ENCODE results near the gene PLD2.
A peak's percentile ranks its signal among the peaks of the same experiment; 100 is the strongest.

Gene PLD2

DNA sequence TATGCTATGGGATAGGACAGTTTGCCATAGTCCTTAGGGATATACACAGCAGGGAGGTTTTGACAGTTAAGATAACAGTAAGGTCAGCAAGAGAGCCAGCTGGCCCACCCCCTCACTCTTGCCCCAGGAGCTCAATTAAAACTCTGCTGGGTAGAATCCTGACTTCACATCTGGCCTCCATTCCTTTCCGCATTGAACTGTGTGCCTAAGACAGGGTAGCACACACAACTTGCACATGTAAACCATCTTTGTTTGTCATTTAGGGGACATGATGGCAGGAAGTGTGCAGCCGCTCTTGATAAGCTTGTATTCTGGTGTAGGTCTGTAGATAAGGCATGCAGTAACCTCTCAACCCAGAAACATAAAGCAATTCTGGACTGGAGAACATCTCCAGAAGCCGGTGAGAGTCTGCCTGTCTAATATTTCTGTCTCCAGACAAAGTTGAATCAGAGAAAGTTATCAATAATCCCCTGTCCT, 31.4 kb downstream of the PLD2 start:
- Histone ChIP-seq H3K27me3 (ENCODE audit: insufficient read depth, low read length) (no peaks in the 10 kb centered on the region), H3K9me3 (ENCODE audit: insufficient read depth, low read depth, low read length) (no peaks in the 10 kb centered on the region), H3K27ac (ENCODE audit: low read length) (no peak overlapping the region), H3K36me3 (ENCODE audit: insufficient read depth, low read depth, low read length) (peaks cover 7% of the 10 kb centered on the region; the same call in 1 of the 2 replicates), H3K9ac (ENCODE audit: low read depth, low read length) (no peak overlapping the region), H3K4me1 (ENCODE audit: insufficient read depth, low read length) (no peaks in the 10 kb centered on the region; the same call in 1 of the 2 replicates), H3K4me3 (ENCODE audit: low read length) (no peak overlapping the region)

DNA sequence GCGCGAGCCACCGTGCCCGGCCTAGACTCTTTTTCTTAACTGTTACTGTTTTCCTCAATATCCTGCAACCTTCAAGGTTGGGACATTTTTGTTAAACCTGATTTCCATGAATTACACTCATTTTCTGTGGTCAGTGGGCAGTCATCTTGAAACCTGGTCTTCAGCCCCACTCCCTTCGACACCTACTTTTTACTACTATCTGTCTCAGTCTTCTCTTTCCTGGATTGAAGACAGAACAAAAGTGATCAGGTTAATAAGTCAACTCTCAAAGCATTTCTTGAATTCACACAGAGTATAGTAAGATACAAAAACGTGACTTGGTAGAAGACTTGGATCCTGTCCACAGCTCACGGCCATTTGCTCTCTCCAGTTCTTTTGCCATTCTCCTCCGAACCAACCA, 32.3 kb downstream of the PLD2 start:
- Histone ChIP-seq H3K4me3 (ENCODE audit: low read length) (no peak overlapping the region), H3K4me1 (ENCODE audit: insufficient read depth, low read length) (no peaks in the 10 kb centered on the region; the same call in 1 of the 2 replicates), H3K27me3 (ENCODE audit: insufficient read depth, low read length) (no peaks in the 10 kb centered on the region), H3K36me3 (ENCODE audit: insufficient read depth, low read depth, low read length) (peaks cover 7% of the 10 kb centered on the region; the same call in 1 of the 2 replicates), H3K9me3 (ENCODE audit: insufficient read depth, low read depth, low read length) (no peaks in the 10 kb centered on the region), H3K27ac (ENCODE audit: low read length) (no peak overlapping the region), H3K9ac (ENCODE audit: low read depth, low read length) (no peak overlapping the region)

DNA sequence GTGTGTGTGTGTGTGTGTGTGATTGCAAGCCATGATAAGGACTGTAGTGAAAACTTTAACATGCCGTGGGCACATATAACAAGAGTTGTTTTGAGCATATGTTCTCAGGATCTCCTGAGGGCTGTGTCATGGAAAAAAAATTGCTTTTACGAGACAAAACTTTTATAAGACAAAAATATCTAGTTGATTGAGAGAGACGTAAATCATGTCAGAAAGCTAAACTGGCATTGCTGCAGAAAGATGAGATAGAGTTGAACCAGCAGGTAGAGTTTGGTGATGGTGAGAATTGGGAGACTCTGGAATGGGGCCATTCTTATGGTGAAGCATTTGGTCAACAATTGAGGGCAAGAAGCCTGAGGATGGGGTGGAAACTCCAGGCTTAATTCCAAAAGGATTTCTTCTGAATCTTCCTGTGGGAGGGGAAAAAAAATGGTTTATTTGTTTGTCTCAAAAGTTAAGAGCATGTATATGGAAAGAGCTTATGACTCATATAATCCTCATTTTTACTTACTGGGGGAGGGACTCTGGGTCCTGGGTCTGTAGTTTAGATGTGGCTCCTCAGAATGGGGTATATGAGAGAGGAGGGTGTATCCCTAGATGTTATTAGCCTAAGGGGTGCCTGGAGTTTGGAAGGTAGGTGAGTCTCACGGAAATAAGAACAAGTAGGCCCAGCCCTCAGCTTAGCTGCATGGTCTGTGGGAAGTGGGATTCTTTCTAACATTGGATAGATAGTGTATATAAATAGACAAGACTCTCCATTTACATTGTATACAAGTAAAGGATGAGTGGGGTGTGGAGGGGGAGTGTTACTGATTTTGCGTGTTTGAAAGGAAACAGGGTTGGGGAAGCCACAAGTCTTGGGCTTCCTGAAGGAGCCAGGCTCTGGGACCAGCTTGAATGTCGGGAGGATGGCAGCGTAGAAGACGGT, 33.3 kb downstream of the PLD2 start:
- Histone ChIP-seq H3K27me3 (ENCODE audit: insufficient read depth, low read length) (no peaks in the 10 kb centered on the region), H3K9ac (ENCODE audit: low read depth, low read length) (no peak overlapping the region), H3K27ac (ENCODE audit: low read length) (no peak overlapping the region), H3K4me1 (ENCODE audit: insufficient read depth, low read length) (no peaks in the 10 kb centered on the region), H3K9me3 (ENCODE audit: insufficient read depth, low read depth, low read length) (no peaks in the 10 kb centered on the region), H3K4me3 (ENCODE audit: low read length) (no peak overlapping the region), H3K36me3 (ENCODE audit: insufficient read depth, low read depth, low read length) (peaks cover 7% of the 10 kb centered on the region; the same call in 1 of the 2 replicates)

DNA sequence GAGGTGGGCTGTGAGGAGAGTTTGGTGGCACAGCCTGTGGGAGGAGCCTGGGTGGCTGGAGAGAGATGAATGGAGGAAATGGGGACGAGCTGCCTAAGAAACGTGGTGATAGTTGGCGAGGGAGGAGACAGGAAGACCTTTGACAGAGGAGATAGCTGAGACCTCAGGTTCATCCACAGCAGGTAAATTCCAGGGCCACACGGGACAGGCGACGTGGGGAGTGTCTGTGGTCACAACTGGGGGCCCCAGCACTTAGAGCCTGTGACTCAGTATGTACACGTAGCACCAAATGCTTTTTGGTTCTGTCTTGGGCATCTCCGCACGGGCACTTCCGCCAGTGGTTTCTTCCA, 33.9 kb downstream of the PLD2 start:
- H3K9ac ChIP-seq (ENCODE audit: low read depth, low read length), result no peak overlapping the region
- H3K9me3 ChIP-seq (ENCODE audit: insufficient read depth, low read depth, low read length), result no peaks in the 10 kb centered on the region
- no peak overlapping the region for H3K4me3 ChIP-seq (ENCODE audit: low read length)
- H3K4me1 ChIP-seq (ENCODE audit: insufficient read depth, low read length), result no peaks in the 10 kb centered on the region
- no peak overlapping the region for H3K27ac ChIP-seq (ENCODE audit: low read length)
- H3K36me3 ChIP-seq (ENCODE audit: insufficient read depth, low read depth, low read length), result peaks cover 7% of the 10 kb centered on the region; the same call in 1 of the 2 replicates
- H3K27me3 ChIP-seq (ENCODE audit: insufficient read depth, low read length), result no peaks in the 10 kb centered on the region

DNA sequence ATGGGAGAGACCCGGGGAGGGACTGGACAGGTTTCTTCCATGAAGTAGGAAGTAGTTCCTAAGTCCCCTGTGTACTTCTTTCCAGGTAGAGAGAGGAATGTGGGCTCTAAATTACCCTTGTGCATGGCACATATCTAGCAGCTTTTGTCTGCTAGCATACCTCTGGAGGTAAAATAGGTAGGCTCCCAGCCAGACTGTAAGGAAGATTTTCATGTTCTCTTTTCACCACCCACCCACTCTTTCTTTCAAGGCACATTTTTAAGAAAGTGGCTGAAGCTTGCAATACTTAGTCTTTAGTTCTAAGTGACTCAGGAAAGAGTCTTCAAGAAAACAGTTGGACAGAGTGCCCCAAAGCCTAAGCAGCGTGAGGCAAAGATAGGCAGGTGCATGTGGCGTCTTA, 35.4 kb downstream of the PLD2 start:
- H3K4me1 ChIP-seq (ENCODE audit: insufficient read depth, low read length), result no peaks in the 10 kb centered on the region
- H3K36me3 ChIP-seq (ENCODE audit: insufficient read depth, low read depth, low read length), result peaks cover 7% of the 10 kb centered on the region; the same call in 1 of the 2 replicates
- no peak overlapping the region for H3K4me3 ChIP-seq (ENCODE audit: low read length)
- H3K9me3 ChIP-seq (ENCODE audit: insufficient read depth, low read depth, low read length), result no peaks in the 10 kb centered on the region
- no peaks in the 10 kb centered on the region for H3K27me3 ChIP-seq (ENCODE audit: insufficient read depth, low read length)
- H3K9ac ChIP-seq (ENCODE audit: low read depth, low read length), result no peak overlapping the region
- no peak overlapping the region for H3K27ac ChIP-seq (ENCODE audit: low read length)

DNA sequence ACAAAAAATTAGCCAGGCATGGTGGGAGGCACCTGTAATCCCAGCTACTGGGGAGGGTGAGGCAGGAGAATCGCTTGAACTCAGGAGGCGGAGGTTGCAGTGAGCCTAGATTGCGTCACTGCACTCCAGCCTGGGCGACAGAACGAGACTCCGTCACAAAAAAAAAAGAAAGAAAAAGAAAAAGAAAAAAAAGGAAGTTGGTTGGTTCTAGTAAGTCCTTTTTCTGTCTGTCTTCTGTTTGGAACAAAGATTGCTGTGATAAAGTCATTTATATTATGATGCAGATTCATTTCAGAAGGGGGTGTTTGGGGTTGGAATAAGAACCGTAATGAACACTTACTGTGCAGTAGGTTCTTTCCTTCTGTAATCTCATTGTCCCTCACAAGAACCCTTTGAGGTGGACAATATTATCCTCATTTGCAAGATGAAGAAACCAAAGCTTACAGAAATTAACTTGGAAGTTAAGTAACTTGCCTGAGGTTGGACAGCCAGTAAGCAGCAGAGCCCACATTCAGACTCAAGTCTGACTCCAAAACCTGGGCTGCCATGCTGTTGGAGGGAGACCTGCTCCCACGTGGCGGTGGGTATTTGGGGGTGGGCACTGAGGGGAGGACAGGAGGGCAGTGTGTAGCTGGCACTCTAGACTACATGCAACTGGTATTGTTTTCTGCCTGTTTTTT, 36.5 kb downstream of the PLD2 start:
- Histone ChIP-seq H3K9me3 (ENCODE audit: insufficient read depth, low read depth, low read length) (no peaks in the 10 kb centered on the region), H3K27me3 (ENCODE audit: insufficient read depth, low read length) (no peaks in the 10 kb centered on the region), H3K36me3 (ENCODE audit: insufficient read depth, low read depth, low read length) (peaks cover 2% of the 10 kb centered on the region; the same call in 1 of the 2 replicates), H3K4me1 (ENCODE audit: insufficient read depth, low read length) (no peaks in the 10 kb centered on the region), H3K27ac (ENCODE audit: low read length) (no peak overlapping the region), H3K4me3 (ENCODE audit: low read length) (no peak overlapping the region), H3K9ac (ENCODE audit: low read depth, low read length) (no peak overlapping the region)

DNA sequence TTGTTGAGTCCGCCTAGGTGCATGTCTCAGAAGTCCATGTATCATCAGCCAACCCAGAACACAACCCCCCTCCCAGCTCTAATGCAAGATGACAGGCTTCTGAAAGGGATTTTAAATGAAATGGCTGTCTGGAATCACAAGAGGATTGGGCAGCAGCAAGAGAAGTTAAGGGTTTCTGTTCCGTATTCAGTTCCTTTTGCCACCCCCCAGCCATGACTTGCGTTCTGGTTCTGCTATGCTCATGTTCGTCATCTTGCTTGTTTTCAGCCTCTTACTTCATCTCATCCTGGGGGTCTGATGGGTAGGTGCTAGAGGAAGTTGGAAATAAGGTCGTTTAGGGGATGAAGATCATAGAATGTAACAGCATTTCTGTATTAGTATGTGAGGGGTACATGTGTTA, 38.2 kb downstream of the PLD2 start:
- Histone ChIP-seq H3K4me3 (ENCODE audit: low read length) (no peak overlapping the region), H3K9me3 (ENCODE audit: insufficient read depth, low read depth, low read length) (no peaks in the 10 kb centered on the region), H3K27ac (ENCODE audit: low read length) (no peak overlapping the region), H3K9ac (ENCODE audit: low read depth, low read length) (no peak overlapping the region), H3K27me3 (ENCODE audit: insufficient read depth, low read length) (no peaks in the 10 kb centered on the region), H3K36me3 (ENCODE audit: insufficient read depth, low read depth, low read length) (no peaks in the 10 kb centered on the region), H3K4me1 (ENCODE audit: insufficient read depth, low read length) (peaks cover 12% of the 10 kb centered on the region)

DNA sequence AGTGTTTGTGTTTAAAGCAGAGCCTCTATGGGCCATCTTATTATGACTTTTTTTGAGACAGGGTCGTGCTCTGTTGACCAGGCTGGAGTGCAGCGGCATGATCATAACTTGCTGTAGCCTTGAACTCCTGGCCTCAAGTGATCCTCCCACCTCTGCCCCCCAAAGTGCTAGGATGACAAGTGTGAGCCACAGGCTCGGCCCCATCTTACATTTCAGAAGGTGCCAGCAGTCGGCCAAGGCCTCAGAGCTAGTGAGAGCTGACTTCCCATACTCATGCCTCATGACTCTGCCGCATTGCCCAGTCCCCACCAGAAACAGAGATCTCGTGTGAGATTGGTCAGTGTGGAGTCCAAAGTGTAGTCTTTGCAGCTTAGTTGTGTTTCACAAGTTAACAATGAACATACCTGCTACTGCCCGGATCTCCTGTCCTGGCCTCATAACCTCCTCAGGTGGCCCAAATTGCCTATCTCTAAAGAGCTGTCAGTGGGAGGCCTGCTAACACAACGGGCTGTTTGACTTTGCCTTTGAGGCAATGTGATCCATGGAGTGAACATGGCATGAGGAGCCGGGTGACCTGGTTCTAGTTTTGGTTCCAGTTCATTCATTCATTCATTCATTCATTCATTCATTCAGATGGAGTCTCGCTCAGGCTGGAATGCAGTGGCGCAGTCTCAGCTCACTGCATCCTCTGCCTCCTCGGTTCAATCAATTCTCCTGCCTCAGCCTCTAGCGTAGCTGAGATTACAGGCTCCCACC, 39.9 kb downstream of the PLD2 start:
- Histone ChIP-seq H3K9me3 (ENCODE audit: insufficient read depth, low read depth, low read length) (no peaks in the 10 kb centered on the region), H3K9ac (ENCODE audit: low read depth, low read length) (no peak overlapping the region), H3K27me3 (ENCODE audit: insufficient read depth, low read length) (no peaks in the 10 kb centered on the region), H3K36me3 (ENCODE audit: insufficient read depth, low read depth, low read length) (no peaks in the 10 kb centered on the region), H3K27ac (ENCODE audit: low read length) (no peak overlapping the region), H3K4me3 (ENCODE audit: low read length) (no peak overlapping the region), H3K4me1 (ENCODE audit: insufficient read depth, low read length) (peaks cover 23% of the 10 kb centered on the region)

DNA sequence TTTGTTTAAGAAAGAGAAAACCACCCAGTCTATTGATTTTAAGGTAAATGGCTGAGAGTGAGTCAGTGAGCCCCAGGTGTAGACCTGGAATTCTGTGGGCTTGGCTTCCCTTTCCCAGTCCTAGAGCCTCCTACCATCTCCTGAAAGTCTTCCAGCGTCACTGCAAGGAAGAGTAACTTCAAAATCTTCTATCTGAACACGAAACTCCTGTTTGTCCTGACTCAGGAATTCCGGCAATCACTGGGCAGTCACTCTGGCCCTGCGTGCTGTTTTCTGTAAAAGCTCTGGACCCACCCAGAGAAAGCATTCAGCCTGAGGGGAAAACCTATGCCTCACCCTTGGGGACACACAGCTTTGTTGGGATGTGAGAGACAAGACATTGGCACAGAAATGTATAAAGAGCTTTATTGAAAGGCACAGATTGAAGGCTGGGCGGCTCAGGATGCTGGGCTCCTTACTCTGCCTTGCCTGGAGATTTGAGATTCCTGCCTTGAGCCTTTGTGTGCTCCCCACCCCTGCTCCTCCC, 42.1 kb downstream of the PLD2 start:
- Histone ChIP-seq H3K36me3 (ENCODE audit: insufficient read depth, low read depth, low read length) (no peaks in the 10 kb centered on the region), H3K9me3 (ENCODE audit: insufficient read depth, low read depth, low read length) (no peaks in the 10 kb centered on the region), H3K27me3 (ENCODE audit: insufficient read depth, low read length) (no peaks in the 10 kb centered on the region), H3K27ac (ENCODE audit: low read length) (peak overlapping the region; percentile 35), H3K4me1 (ENCODE audit: insufficient read depth, low read length) (peaks cover 31% of the 10 kb centered on the region), H3K9ac (ENCODE audit: low read depth, low read length) (peak overlapping the region; percentile 39; the same call in 1 of the 2 replicates), H3K4me3 (ENCODE audit: low read length) (peak overlapping the region; percentile 12; the same call in 1 of the 2 replicates)

DNA sequence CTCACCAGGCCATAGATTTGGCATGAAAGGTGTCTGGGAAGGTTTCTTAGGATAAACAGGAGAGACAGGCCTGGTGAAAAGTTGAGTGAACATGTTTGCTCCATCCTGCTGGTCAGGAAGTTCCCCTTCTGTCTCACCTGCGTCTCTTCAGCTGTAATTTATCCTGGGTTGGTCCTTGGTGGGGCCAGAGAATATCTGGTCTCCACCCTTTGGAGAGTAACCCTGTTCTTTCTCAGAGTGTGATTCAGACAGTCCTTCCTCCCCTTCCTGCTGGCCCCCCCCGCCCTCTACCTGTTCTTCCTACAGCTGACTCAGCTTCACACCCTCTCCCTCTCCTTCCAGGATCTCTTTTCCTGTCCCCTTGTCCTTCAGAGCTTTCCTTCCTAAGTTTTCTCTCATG, 43.3 kb downstream of the PLD2 start:
- no peaks in the 10 kb centered on the region for H3K36me3 ChIP-seq (ENCODE audit: insufficient read depth, low read depth, low read length)
- no peak overlapping the region for H3K9ac ChIP-seq (ENCODE audit: low read depth, low read length)
- no peak overlapping the region for H3K4me3 ChIP-seq (ENCODE audit: low read length)
- peaks cover 37% of the 10 kb centered on the region for H3K4me1 ChIP-seq (ENCODE audit: insufficient read depth, low read length)
- no peaks in the 10 kb centered on the region for H3K9me3 ChIP-seq (ENCODE audit: insufficient read depth, low read depth, low read length)
- no peak overlapping the region for H3K27ac ChIP-seq (ENCODE audit: low read length)
- no peaks in the 10 kb centered on the region for H3K27me3 ChIP-seq (ENCODE audit: insufficient read depth, low read length)

DNA sequence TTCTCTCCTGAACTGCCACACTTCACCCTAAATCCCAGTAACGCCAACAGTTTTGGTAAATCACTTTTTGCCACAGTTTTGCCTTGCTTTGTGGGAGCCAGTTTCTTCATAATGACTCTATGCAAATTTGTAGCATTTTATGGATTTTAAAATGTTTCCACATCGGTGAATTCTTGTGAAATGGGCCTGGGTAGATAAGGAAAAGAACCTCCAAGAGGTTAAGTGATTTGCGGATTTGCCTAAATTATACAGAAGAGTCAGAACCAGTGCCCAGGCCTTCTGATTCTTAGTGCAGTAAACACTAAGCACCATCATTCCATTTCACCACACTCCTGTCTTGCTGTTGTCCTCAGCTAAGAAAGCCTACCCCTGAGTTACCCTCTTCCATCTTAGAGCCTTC, 44.1 kb downstream of the PLD2 start:
- Histone ChIP-seq H3K27me3 (ENCODE audit: insufficient read depth, low read length) (no peaks in the 10 kb centered on the region), H3K9ac (ENCODE audit: low read depth, low read length) (no peak overlapping the region), H3K36me3 (ENCODE audit: insufficient read depth, low read depth, low read length) (no peaks in the 10 kb centered on the region), H3K4me1 (ENCODE audit: insufficient read depth, low read length) (peaks cover 37% of the 10 kb centered on the region), H3K27ac (ENCODE audit: low read length) (no peak overlapping the region), H3K9me3 (ENCODE audit: insufficient read depth, low read depth, low read length) (no peaks in the 10 kb centered on the region), H3K4me3 (ENCODE audit: low read length) (no peak overlapping the region)

Measured in iPS-20b (cell line).